Endothelial cell (in vitro differentiated cells): Measurements from ENCODE around the gene ERGIC2. TPM values are rescaled to one million over a fixed set of nuclear protein-coding genes. Genes with fewer than 3 reads are reported as not detected.

ENCODE experiments used
- DNase-seq: peaks from one replicate; pipeline ENCODE4 v3.0.0; 2021; ENCODE audit warnings: low spot score
- H3K27ac Mint-ChIP-seq: one replicate; pipeline ENCODE4 v1.8.0; 2021; ENCODE audit warnings: mixed read lengths, inconsistent platforms; ENCODE audit not compliant: unreplicated experiment
- H3K27me3 Mint-ChIP-seq: one replicate; pipeline ENCODE4 v1.8.0; 2021; ENCODE audit warnings: mild to moderate bottlenecking, moderate library complexity, mixed read lengths, inconsistent platforms; ENCODE audit not compliant: unreplicated experiment
- H3K36me3 Mint-ChIP-seq: one replicate; pipeline ENCODE4 v1.8.0; 2021; ENCODE audit warnings: mild to moderate bottlenecking, low read depth, mixed read lengths, inconsistent platforms; ENCODE audit not compliant: unreplicated experiment
- H3K4me1 Mint-ChIP-seq: one replicate; pipeline ENCODE4 v1.8.0; 2021; ENCODE audit warnings: mild to moderate bottlenecking, mixed read lengths, inconsistent platforms; ENCODE audit not compliant: unreplicated experiment
- H3K4me3 Mint-ChIP-seq: one replicate; pipeline ENCODE4 v1.8.0; 2021; ENCODE audit warnings: mild to moderate bottlenecking, mixed read lengths, inconsistent platforms; ENCODE audit not compliant: unreplicated experiment
- H3K9me3 Mint-ChIP-seq: one replicate; pipeline ENCODE4 v1.8.0; 2021; ENCODE audit warnings: mixed read lengths, inconsistent platforms; ENCODE audit not compliant: unreplicated experiment
- CTCF ChIP-seq: fragments of 200-600 bp; sonication (generic); IDR thresholded peaks from one replicate; pipeline ENCODE4 v1.5.0; 2021; ENCODE audit warnings: antibody characterized with exemption; ENCODE audit not compliant: unreplicated experiment
- total RNA-seq: library from RNA; stranded (reverse); fragmentation: NEBNext Ultra II Directional; extraction: Animal tissue kit (Norgen Biotek cat#: 25700); gene quantifications from one replicate; pipeline ENCODE4 v1.2.1, GENCODE V29; 2021; ENCODE audit not compliant: unreplicated experiment

Gene ERGIC2
- total RNA-seq, 1 donor from 2014 or later = 44.4 TPM

- no peak for TF ChIP-seq CTCF
- Mint-ChIP-seq H3K4me3 (no peak overlapping the region), H3K36me3 (peaks cover 8% of the 10 kb centered on the region), H3K9me3 (no peaks in the 10 kb centered on the region), H3K27ac (no peak overlapping the region), H3K27me3 (peaks cover 2% of the 10 kb centered on the region), H3K4me1 (peaks cover 6% of the 10 kb centered on the region)
- no peak for DNase-seq
Measured at GRCh38 chr12:29414368-29414767, 33.4 kb upstream of the ERGIC2 start.

- no peaks in the 10 kb centered on the region for H3K36me3 Mint-ChIP-seq
- no peaks in the 10 kb centered on the region for H3K4me1 Mint-ChIP-seq
Measured at GRCh38 chr12:29405561-29405960, 24.6 kb upstream of the ERGIC2 start.

GRCh38 chr12:29403991-29404390 is 23.0 kb upstream of the ERGIC2 start:
- no peaks in the 10 kb centered on the region for H3K27me3 Mint-ChIP-seq
- H3K9me3 Mint-ChIP-seq = no peaks in the 10 kb centered on the region
- no peak for TF ChIP-seq CTCF
- H3K27ac Mint-ChIP-seq = no peak overlapping the region
- no peaks in the 10 kb centered on the region for H3K36me3 Mint-ChIP-seq
- DNase-seq = no peak
- H3K4me1 Mint-ChIP-seq = no peaks in the 10 kb centered on the region
- no peak overlapping the region for H3K4me3 Mint-ChIP-seq

More at GRCh38 chr12:29405561-29405960, 24.6 kb upstream of the ERGIC2 start:
- H3K9me3 Mint-ChIP-seq = no peaks in the 10 kb centered on the region
- TF ChIP-seq CTCF = no peak
- no peak overlapping the region for H3K4me3 Mint-ChIP-seq
- DNase-seq = no peak
- no peak overlapping the region for H3K27ac Mint-ChIP-seq
- no peaks in the 10 kb centered on the region for H3K27me3 Mint-ChIP-seq

GRCh38 chr12:29402437-29402836 is 21.5 kb upstream of the ERGIC2 start:
- H3K27ac Mint-ChIP-seq = no peak overlapping the region
- H3K27me3 Mint-ChIP-seq = no peaks in the 10 kb centered on the region
- TF ChIP-seq CTCF = no peak
- no peaks in the 10 kb centered on the region for H3K9me3 Mint-ChIP-seq
- no peak overlapping the region for H3K4me3 Mint-ChIP-seq
- H3K4me1 Mint-ChIP-seq = no peaks in the 10 kb centered on the region
- H3K36me3 Mint-ChIP-seq = no peaks in the 10 kb centered on the region
- DNase-seq = no peak

- Mint-ChIP-seq H3K36me3 (no peaks in the 10 kb centered on the region), H3K27ac (no peak overlapping the region), H3K9me3 (no peaks in the 10 kb centered on the region), H3K4me3 (no peak overlapping the region), H3K27me3 (peaks cover 1% of the 10 kb centered on the region), H3K4me1 (no peaks in the 10 kb centered on the region)
- TF ChIP-seq CTCF = no peak
- no peak for DNase-seq
Measured at GRCh38 chr12:29398495-29398894, 17.5 kb upstream of the ERGIC2 start.
